A673 (cell line): Measurements from ENCODE around the gene LAMA5. TPM values are rescaled to one million over a fixed set of nuclear protein-coding genes. Genes with fewer than 3 reads are reported as not detected.

ENCODE experiments used
- BruUV-seq: library from RNA; stranded (reverse); fragments of 400-500 nt; replicated peaks from 2 replicates; lab custom pipeline; 2021; lab: Mats Ljungman, UMichigan
- CTCF ChIA-PET: fragments of 300-600 bp; sonication (Branson Sonifier 250); formaldehyde crosslinking; loops from one replicate; lab custom pipeline; 2022; ENCODE audit warnings: antibody characterized with exemption; lab: Charles Lee
- POLR2A ChIA-PET: fragments of 300-600 bp; sonication (Branson Sonifier 250); formaldehyde crosslinking; loops from one replicate; lab custom pipeline; 2022; ENCODE audit warnings: antibody characterized with exemption; ENCODE audit not compliant: low non-redundant PET; lab: Charles Lee
- DNase-seq: peaks from one replicate; pipeline ENCODE4 v3.0.0-alpha.2; 2015; ENCODE audit warnings: low spot score
- H3K27ac ChIP-seq: fragments of 200-600 bp; sonication (generic); 2 replicates; pipeline ENCODE4 v1.5.1; 2016; ENCODE audit warnings: mixed run types, low read depth, mild to moderate bottlenecking, mixed read lengths, antibody characterized with exemption, low read length; ENCODE audit not compliant: poor library complexity, severe bottlenecking
- H3K27me3 ChIP-seq: fragments of 200-600 bp; sonication (generic); replicated peaks from 2 replicates; pipeline ENCODE4 v1.6.1; 2017; ENCODE audit warnings: mixed run types, low read depth, mild to moderate bottlenecking, mixed read lengths, antibody characterized with exemption, low read length; ENCODE audit not compliant: insufficient read depth, poor library complexity
- H3K36me3 ChIP-seq: fragments of 200-600 bp; sonication (generic); 2 replicates; pipeline ENCODE4 v1.6.1; 2016; ENCODE audit warnings: mixed run types, mild to moderate bottlenecking, mixed read lengths, antibody characterized with exemption, low read length; ENCODE audit not compliant: insufficient read depth, poor library complexity, severe bottlenecking
- H3K4me1 ChIP-seq: fragments of 200-600 bp; sonication (generic); 2 replicates; pipeline ENCODE4 v1.6.1; 2017; ENCODE audit warnings: mixed run types, mild to moderate bottlenecking, mixed read lengths, antibody characterized with exemption, low read length; ENCODE audit not compliant: insufficient read depth, poor library complexity, severe bottlenecking
- H3K4me3 ChIP-seq: fragments of 200-600 bp; sonication (generic); 2 replicates; pipeline ENCODE4 v1.5.1; 2016; ENCODE audit warnings: low read depth, mixed run types, mild to moderate bottlenecking, mixed read lengths, low read length; ENCODE audit not compliant: poor library complexity, severe bottlenecking
- H3K9me3 ChIP-seq: fragments of 200-600 bp; sonication (generic); 2 replicates; pipeline ENCODE4 v1.6.1; 2016; ENCODE audit warnings: mixed run types, low read depth, mild to moderate bottlenecking, mixed read lengths, antibody characterized with exemption, low read length; ENCODE audit not compliant: poor library complexity, severe bottlenecking
- CTCF ChIP-seq: fragments of 300-800, 200-600 bp; sonication (generic); conservative IDR thresholded peaks from 2 replicates; pipeline ENCODE4 v1.5.1; 2017; ENCODE audit warnings: low read depth, mild to moderate bottlenecking, antibody characterized with exemption, low read length, moderate library complexity, mixed read lengths
- EZH2 ChIP-seq: fragments of 200-600 bp; sonication (generic); IDR thresholded peaks from 2 replicates; pipeline ENCODE4 v1.6.1; 2017; ENCODE audit warnings: borderline replicate concordance, low read depth, mild to moderate bottlenecking, mixed read lengths, antibody characterized with exemption, low read length; ENCODE audit not compliant: poor library complexity, severe bottlenecking
- intact Hi-C: fragments of 100-400 bp; cut with micrococcal nuclease; formaldehyde crosslinking; loops from one replicate; pipeline ENCODE4 v1.10.0; 2022; ENCODE audit not compliant: unreplicated experiment
- total RNA-seq: library from RNA; stranded (reverse); gene quantifications from 2 replicates; pipeline ENCODE4 v1.2.3, GENCODE V29; 2021

LAMA5 gene
- total RNA-seq, 1 experiment from 2014 or later, result 4.2 TPM

GRCh38 chr20:62321521-62321948 is 45.6 kb downstream of the LAMA5 start:
- intact Hi-C loops, result no loop called here
- CTCF ChIA-PET, result no interaction called here

GRCh38 chr20:62320581-62321354 is 46.3 kb downstream of the LAMA5 start:
- TF ChIP-seq EZH2, result no peak
- no peak for TF ChIP-seq CTCF
- H3K27me3 ChIP-seq, result no peaks in the 10 kb centered on the region
- ChIA-PET CTCF (no interaction called here), POLR2A (no interaction called here)
- no peak overlapping the region for H3K4me3 ChIP-seq
- DNase-seq, result no peak
- BruUV-seq, result no TSS peak
- intact Hi-C loops, result no loop called here
- no peaks in the 10 kb centered on the region for H3K4me1 ChIP-seq
- H3K36me3 ChIP-seq, result no peaks in the 10 kb centered on the region
- H3K27ac ChIP-seq, result no peak overlapping the region
- H3K9me3 ChIP-seq, result no peaks in the 10 kb centered on the region

More at GRCh38 chr20:62321521-62321948, 45.6 kb downstream of the LAMA5 start:
- Histone ChIP-seq H3K9me3 (no peaks in the 10 kb centered on the region), H3K4me1 (no peaks in the 10 kb centered on the region), H3K27ac (no peak overlapping the region), H3K27me3 (no peaks in the 10 kb centered on the region), H3K36me3 (no peaks in the 10 kb centered on the region), H3K4me3 (no peak overlapping the region)
- TF ChIP-seq CTCF (no peak), EZH2 (no peak)
- no TSS peak for BruUV-seq
- no peak for DNase-seq
- POLR2A ChIA-PET, result no interaction called here

GRCh38 chr20:62319346-62319909 is 47.7 kb downstream of the LAMA5 start:
- BruUV-seq, result no TSS peak
- H3K4me1 ChIP-seq, result no peaks in the 10 kb centered on the region
- ChIA-PET POLR2A (no interaction called here), CTCF (no interaction called here)
- H3K36me3 ChIP-seq, result no peaks in the 10 kb centered on the region
- no peaks in the 10 kb centered on the region for H3K9me3 ChIP-seq
- H3K27me3 ChIP-seq, result no peaks in the 10 kb centered on the region
- TF ChIP-seq EZH2 (no peak), CTCF (no peak)
- no peak overlapping the region for H3K27ac ChIP-seq
- DNase-seq, result no peak
- intact Hi-C loops, result no loop called here
- no peak overlapping the region for H3K4me3 ChIP-seq
